GM23248 (cell line): ENCODE data around the gene FBF1. TPM values are rescaled to one million over a fixed set of nuclear protein-coding genes. Genes with fewer than 3 reads are reported as not detected.

Source experiments
- DNase-seq: peaks from one replicate; pipeline ENCODE4 v3.0.0-alpha.2; 2015
- H2AFZ ChIP-seq: fragments of 200-600 bp; sonication (generic); 2 replicates; pipeline ENCODE4 v1.6.1; 2016; ENCODE audit warnings: antibody characterized with exemption
- H3F3A ChIP-seq: fragments of 200-600 bp; sonication (generic); 2 replicates; pipeline ENCODE4 v1.6.1; 2016; ENCODE audit warnings: mild to moderate bottlenecking, antibody characterized with exemption, mixed run types; ENCODE audit not compliant: insufficient read depth
- H3K27ac ChIP-seq: fragments of 200-600 bp; sonication (generic); 2 replicates; pipeline ENCODE4 v1.5.1; 2016; ENCODE audit warnings: mild to moderate bottlenecking
- H3K27me3 ChIP-seq: fragments of 200-600 bp; sonication (generic); replicated peaks from 2 replicates; pipeline ENCODE4 v1.6.1; 2016; ENCODE audit warnings: mild to moderate bottlenecking; ENCODE audit not compliant: insufficient read depth
- H3K36me3 ChIP-seq: fragments of 200-600 bp; sonication (generic); 2 replicates; pipeline ENCODE4 v1.6.1; 2016; ENCODE audit warnings: low read depth, mild to moderate bottlenecking
- H3K4me1 ChIP-seq: fragments of 200-600 bp; sonication (generic); 2 replicates; pipeline ENCODE4 v1.6.1; 2016; ENCODE audit warnings: mild to moderate bottlenecking; ENCODE audit not compliant: insufficient read depth
- H3K4me2 ChIP-seq: fragments of 200-600 bp; sonication (generic); one replicate; pipeline ENCODE4 v1.6.1; 2016; ENCODE audit warnings: mild to moderate bottlenecking; ENCODE audit not compliant: unreplicated experiment
- H3K4me3 ChIP-seq: fragments of 200-600 bp; sonication (generic); 2 replicates; pipeline ENCODE4 v1.5.1; 2016; ENCODE audit warnings: mild to moderate bottlenecking
- H3K79me2 ChIP-seq: fragments of 200-600 bp; sonication (generic); 2 replicates; pipeline ENCODE4 v1.6.1; 2016; ENCODE audit warnings: mild to moderate bottlenecking; ENCODE audit not compliant: insufficient read depth
- H3K9ac ChIP-seq: fragments of 200-600 bp; sonication (generic); 2 replicates; pipeline ENCODE4 v1.6.1; 2016; ENCODE audit warnings: mild to moderate bottlenecking
- H3K9me2 ChIP-seq: fragments of 200-600 bp; sonication (generic); 2 replicates; pipeline ENCODE4 v1.6.1; 2016; ENCODE audit warnings: mixed run types, mild to moderate bottlenecking, moderate library complexity; ENCODE audit not compliant: insufficient read depth
- H3K9me3 ChIP-seq: fragments of 200-600 bp; sonication (generic); one replicate; pipeline ENCODE4 v1.6.1; 2017; ENCODE audit warnings: low read depth
- H4K20me1 ChIP-seq: fragments of 200-600 bp; sonication (generic); 2 replicates; pipeline ENCODE4 v1.6.0; 2016; ENCODE audit not compliant: insufficient read depth
- EZH2 ChIP-seq: fragments of 200-600 bp; sonication (generic); IDR thresholded peaks from 2 replicates; pipeline ENCODE4 v1.6.1; 2018; ENCODE audit warnings: antibody characterized with exemption, mild to moderate bottlenecking; ENCODE audit not compliant: insufficient read depth, poor library complexity, severe bottlenecking
- EZH2phosphoT487 ChIP-seq: fragments of 200-600 bp; sonication (generic); IDR thresholded peaks from 2 replicates; pipeline ENCODE4 v1.6.1; 2018; ENCODE audit warnings: antibody characterized with exemption, moderate library complexity, mild to moderate bottlenecking, low read depth; ENCODE audit not compliant: insufficient read depth
- WGBS, 2 experiments: methylation state at CpG; one replicate each; pipeline ENCODE4 v1.1.6; 2015 to 2017; ENCODE audit warnings: low lambda C conversion rate in 2 of 2, low coverage in 1 of 2; ENCODE audit errors: missing lambda C conversion rate in 2 of 2; 5-methylcytosine and 5-hydroxymethylcytosine counted together
- in situ Hi-C: fragments of 300-500 bp; cut with MboI; formaldehyde crosslinking; loops from 2 replicates; pipeline ENCODE4 v1.15.0; 2020
- polyA plus RNA-seq: library from polyadenylated mRNA; unstranded; fragments of >200 nt; fragmentation: Nextera tagmentation; extraction: Ambion mirVana; gene quantifications from 2 replicates; pipeline ENCODE4 v1.2.1, GENCODE V29; 2016
- total RNA-seq: library from RNA; depleted of rRNA; stranded (reverse); fragments of >200 nt; shearing (Covaris generic); gene quantifications from 2 replicates; pipeline ENCODE4 v1.2.3, GENCODE V29; 2014

The FBF1 gene
- total and polyA plus RNA-seq, 2 experiments from 2014 or later, result 4.3 to 8.3 TPM

GRCh38 chr17:75933808-75934207 lies 7.0 kb downstream of the FBF1 start:
- H3K36me3 ChIP-seq, result no peaks in the 10 kb centered on the region
- no peak overlapping the region for H3K4me2 ChIP-seq
- no peaks in the 10 kb centered on the region for H3K9me2 ChIP-seq
- H3K4me3 ChIP-seq, result no peak overlapping the region
- no peak overlapping the region for H3K9ac ChIP-seq
- H3K79me2 ChIP-seq, result no peaks in the 10 kb centered on the region
- no peaks in the 10 kb centered on the region for H4K20me1 ChIP-seq
- H2AFZ ChIP-seq, result no peak overlapping the region
- no peak for DNase-seq
- TF ChIP-seq EZH2phosphoT487 (no peak), EZH2 (no peak)
- in situ Hi-C loops, result no loop called here
- 69 to 73% methylated on average over 4 of the region's 4 CpGs for WGBS, 2 experiments
- H3K9me3 ChIP-seq, result no peaks in the 10 kb centered on the region
- H3K27ac ChIP-seq, result no peak overlapping the region
- no peaks in the 10 kb centered on the region for H3F3A ChIP-seq
- H3K27me3 ChIP-seq, result no peaks in the 10 kb centered on the region
- H3K4me1 ChIP-seq, result no peaks in the 10 kb centered on the region

DNA sequence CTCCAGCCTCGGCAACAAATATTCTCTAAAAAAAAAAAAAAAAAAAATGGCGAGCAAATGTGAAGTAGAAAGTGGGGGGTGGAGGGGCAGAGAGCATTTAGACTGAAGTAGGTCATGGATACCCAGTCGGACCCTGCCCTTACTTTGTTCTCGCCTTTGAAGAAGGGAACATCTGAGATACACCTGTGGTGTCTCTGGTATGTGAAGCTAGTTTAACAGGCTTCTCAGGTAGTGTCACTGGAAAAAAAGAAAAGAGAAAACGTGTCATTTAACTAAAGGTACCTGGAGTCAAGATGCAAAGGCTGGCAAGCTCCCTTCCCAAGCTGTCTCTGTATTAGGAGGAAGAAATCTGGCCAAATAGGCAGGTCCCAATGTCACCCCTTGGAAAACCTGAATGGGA lies 8.0 kb downstream of the FBF1 start:
- Histone ChIP-seq H3K79me2 (no peaks in the 10 kb centered on the region), H3K27me3 (no peaks in the 10 kb centered on the region), H3K9me3 (no peaks in the 10 kb centered on the region), H3K4me3 (no peak overlapping the region), H2AFZ (no peak overlapping the region), H3K4me2 (no peak overlapping the region), H4K20me1 (no peaks in the 10 kb centered on the region), H3K4me1 (no peaks in the 10 kb centered on the region), H3K27ac (no peak overlapping the region), H3F3A (no peaks in the 10 kb centered on the region), H3K9me2 (no peaks in the 10 kb centered on the region), H3K9ac (no peak overlapping the region), H3K36me3 (no peaks in the 10 kb centered on the region)
- no peak for DNase-seq
- 80 to 90% methylated on average over 5 of the region's 5 CpGs for WGBS, 2 experiments
- TF ChIP-seq EZH2 (no peak), EZH2phosphoT487 (no peak)
- in situ Hi-C loops, result no loop called here

DNA sequence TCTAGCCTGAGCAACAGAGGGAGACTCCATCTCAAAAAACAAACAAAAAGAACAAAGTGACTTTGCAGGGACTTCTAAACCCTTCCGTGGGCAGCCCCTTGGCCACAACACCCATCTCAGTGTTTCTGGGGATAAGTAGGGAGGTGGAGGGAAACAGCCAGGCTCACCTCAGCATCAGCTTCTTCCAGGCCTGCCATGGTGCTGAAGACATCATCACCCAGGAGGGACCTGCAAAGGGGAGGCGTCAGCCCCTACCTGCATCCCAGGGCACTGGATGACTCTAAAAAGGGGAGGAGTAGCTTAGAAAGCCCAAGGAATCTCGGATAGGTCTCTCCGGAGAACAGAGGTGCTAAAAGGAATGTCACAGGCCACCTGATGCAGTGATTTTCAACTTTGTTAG lies 9.8 kb downstream of the FBF1 start:
- Histone ChIP-seq H3K9me2 (no peaks in the 10 kb centered on the region), H3F3A (no peaks in the 10 kb centered on the region), H3K9me3 (no peaks in the 10 kb centered on the region), H4K20me1 (no peaks in the 10 kb centered on the region), H3K79me2 (no peaks in the 10 kb centered on the region), H3K9ac (no peak overlapping the region), H2AFZ (no peak overlapping the region), H3K4me2 (no peak overlapping the region), H3K4me3 (no peak overlapping the region), H3K4me1 (no peaks in the 10 kb centered on the region), H3K27ac (no peak overlapping the region), H3K36me3 (no peaks in the 10 kb centered on the region), H3K27me3 (no peaks in the 10 kb centered on the region)
- DNase-seq, result no peak
- in situ Hi-C loops, result no loop called here
- 91 to 98% methylated on average over 4 of the region's 4 CpGs for WGBS, 2 experiments
- TF ChIP-seq EZH2, result no peak
- TF ChIP-seq EZH2phosphoT487, result no peak

GRCh38 chr17:75927286-75927922 lies 13.4 kb downstream of the FBF1 start:
- DNase-seq, result peak; percentile 38
- Histone ChIP-seq H2AFZ (no peak overlapping the region), H4K20me1 (no peaks in the 10 kb centered on the region), H3K36me3 (no peaks in the 10 kb centered on the region; the same call in 1 of the 2 replicates), H3K27me3 (no peaks in the 10 kb centered on the region), H3K4me2 (no peak overlapping the region), H3K27ac (no peak overlapping the region), H3K9me3 (no peaks in the 10 kb centered on the region), H3K4me3 (no peak overlapping the region), H3K79me2 (no peaks in the 10 kb centered on the region), H3K4me1 (no peaks in the 10 kb centered on the region), H3K9me2 (no peaks in the 10 kb centered on the region), H3F3A (no peaks in the 10 kb centered on the region), H3K9ac (no peak overlapping the region)
- WGBS, 2 experiments, result 75 to 83% methylated on average over 6 of the region's 6 CpGs
- TF ChIP-seq EZH2 (no peak), EZH2phosphoT487 (no peak)
- in situ Hi-C loops, result no loop called here

- no peak overlapping the region for H2AFZ ChIP-seq
- H3K9me3 ChIP-seq, result no peaks in the 10 kb centered on the region
- H3K4me3 ChIP-seq, result no peak overlapping the region
- no peaks in the 10 kb centered on the region for H3F3A ChIP-seq
- in situ Hi-C loops, result no loop called here
- DNase-seq, result no peak
- no peak overlapping the region for H3K4me2 ChIP-seq
- H3K27me3 ChIP-seq, result no peaks in the 10 kb centered on the region
- TF ChIP-seq EZH2, result no peak
- TF ChIP-seq EZH2phosphoT487, result no peak
- 85 to 88% methylated on average over 4 of the region's 4 CpGs for WGBS, 2 experiments
- H3K36me3 ChIP-seq, result no peaks in the 10 kb centered on the region; the same call in 1 of the 2 replicates
- H4K20me1 ChIP-seq, result no peaks in the 10 kb centered on the region
- H3K9ac ChIP-seq, result no peak overlapping the region
- H3K4me1 ChIP-seq, result no peaks in the 10 kb centered on the region
- no peaks in the 10 kb centered on the region for H3K79me2 ChIP-seq
- H3K27ac ChIP-seq, result no peak overlapping the region
- no peaks in the 10 kb centered on the region for H3K9me2 ChIP-seq
These were observed 14.4 kb downstream of the FBF1 start for GRCh38 chr17:75926456-75926855.
